Thyroid gland (tissue), 4 donors: ENCODE measurements around the gene SSR2. TPM values are rescaled to one million over a fixed set of nuclear protein-coding genes. Genes with fewer than 3 reads are reported as not detected.

Experiments used
- DNase-seq, 2 donors: peaks; one replicate each; pipeline ENCODE4 v3.0.0-alpha.2; 2019
- H3K27ac ChIP-seq, 3 donors: fragments of 200-600 bp; sonication (generic); 1 replicate in 2 of 3; 2 replicates in 1 of 3; pipeline ENCODE4 v1.5.1; 2016 to 2019; ENCODE audit warnings: mild to moderate bottlenecking in 1 of 3, moderate library complexity in 1 of 3
- H3K27me3 ChIP-seq: fragments of 200-600 bp; sonication (generic); one replicate; pipeline ENCODE4 v1.5.1; 2019
- H3K36me3 ChIP-seq, 2 donors: fragments of 200-600 bp; sonication (generic); one replicate each; pipeline ENCODE4 v1.5.1; 2016 to 2019
- H3K4me1 ChIP-seq, 2 donors: fragments of 200-600 bp; sonication (generic); one replicate each; pipeline ENCODE4 v1.5.1; 2017 to 2019
- H3K4me3 ChIP-seq, 3 donors: fragments of 200-600 bp; sonication (generic); replicated peaks in 1 of 3; 1 replicate in 2 of 3; 2 replicates in 1 of 3; pipeline ENCODE4 v1.5.1; 2016; ENCODE audit warnings: mild to moderate bottlenecking in 1 of 3
- H3K9me3 ChIP-seq: fragments of 200-600 bp; sonication (generic); one replicate; pipeline ENCODE4 v1.5.1; 2017
- CTCF ChIP-seq, 6 experiments: fragments of 200-600 bp in 3 of 6; fragments of 450-650 bp in 3 of 6; sonication (generic) in 3 of 6; IDR thresholded peaks; one replicate each; pipeline ENCODE4 v1.5.1; 2016 to 2019; ENCODE audit warnings: antibody characterized with exemption in 6 of 6, mild to moderate bottlenecking in 2 of 6, inconsistent platforms in 1 of 6, moderate library complexity in 1 of 6
- POLR2A ChIP-seq, 2 donors: fragments of 450-650 bp; IDR thresholded peaks; one replicate each; pipeline ENCODE4 v1.6.1; 2017; ENCODE audit warnings: antibody characterized with exemption in 2 of 2, mild to moderate bottlenecking in 2 of 2, moderate library complexity in 1 of 2
- WGBS, 2 donors: methylation state at CpG; one replicate each; pipeline ENCODE4 v1.1.5; 2017; 5-methylcytosine and 5-hydroxymethylcytosine counted together
- intact Hi-C: fragments of 100-400 bp; cut with DNase I; formaldehyde crosslinking; loops from one replicate; pipeline ENCODE4 v1.15.1; 2023
- total RNA-seq, 4 donors: library from RNA; depleted of rRNA; stranded (reverse); fragments of >200 nt; gene quantifications; one replicate each; pipeline ENCODE4 v1.2.3, GENCODE V29; 2016

The SSR2 gene
- total RNA-seq, 4 donors from 2014 or later: 78.6 to 193 (median 130) TPM

- intact Hi-C loops: no loop called here
- peaks cover 82 to 92% of the 10 kb centered on the region in 2 donors for H3K36me3 ChIP-seq
- 53 to 62% methylated on average over 3 of the region's 3 CpGs for WGBS, 2 donors
Observed at GRCh38 chr1:155960081-155960745, 60.5 kb downstream of the SSR2 start.

More at GRCh38 chr1:155960081-155960745, 60.5 kb downstream of the SSR2 start:
- peak in 1 of 2 donors; percentile 34 for DNase-seq
- no peak for TF ChIP-seq CTCF (IDR thresholded peaks at IDR 0.05)
- no peak for TF ChIP-seq POLR2A (IDR thresholded peaks at IDR 0.05)
- Histone ChIP-seq H3K4me3 (no peak overlapping the region), H3K4me1 (peaks cover 3 to 32% of the 10 kb centered on the region in 2 donors), H3K9me3 (no peaks in the 10 kb centered on the region), H3K27me3 (no peaks in the 10 kb centered on the region), H3K27ac (peak overlapping the region; percentile 53 to 65 (median 54))

Other genes starting within 250 kb of the SSR2 start
- gene GON4L, start 163.7 kb downstream of the SSR2 start, total RNA-seq: 10 to 100 TPM; 32.3 to 64.9 (median 43.6) TPM
- 1 to 10 TPM; 3.3 to 9.1 (median 3.6) TPM for gene SYT11, start 161.4 kb downstream of the SSR2 start, total RNA-seq
- gene RIT1, start 109.6 kb downstream of the SSR2 start, total RNA-seq: 10 to 100 TPM; 19.5 to 32.6 (median 27.4) TPM
- gene KHDC4, start 86.5 kb downstream of the SSR2 start, total RNA-seq: 100 to 1,000 TPM in 1 of 4 donors, 10 to 100 TPM in 3; 58.5 to 114 (median 60.6) TPM
- not detected for gene RXFP4, start 79.3 kb downstream of the SSR2 start, total RNA-seq
- 10 to 100 TPM; 47.4 to 80.1 (median 66.6) TPM for gene ARHGEF2, start 42.4 kb downstream of the SSR2 start, total RNA-seq
- 10 to 100 TPM; 10.8 to 18.8 (median 16.9) TPM for gene UBQLN4, start 32.8 kb upstream of the SSR2 start, total RNA-seq
- gene LAMTOR2, start 33.8 kb upstream of the SSR2 start, total RNA-seq: 10 to 100 TPM; 14.7 to 76.8 (median 41.1) TPM
- 10 to 100 TPM; 65.9 to 88.0 (median 74.1) TPM for gene RAB25, start 40.2 kb upstream of the SSR2 start, total RNA-seq
- gene MEX3A, start 61.5 kb upstream of the SSR2 start, total RNA-seq: 1 to 10 TPM in 1 of 4 donors, under 1 TPM in 3; 0.17 to 1.8 (median 0.33) TPM
- gene LMNA, start 93.8 kb upstream of the SSR2 start, total RNA-seq: 100 to 1,000 TPM; 235 to 412 (median 327) TPM
- gene SEMA4A, start 132.6 kb upstream of the SSR2 start, total RNA-seq: 10 to 100 TPM; 21.5 to 50.8 (median 37.5) TPM
- 10 to 100 TPM; 14.5 to 19.7 (median 17.7) TPM for gene SLC25A44, start 173.2 kb upstream of the SSR2 start, total RNA-seq
- 100 to 1,000 TPM in 3 of 4 donors, 10 to 100 TPM in 1; 73.6 to 121 (median 107) TPM for gene PMF1, start 192.1 kb upstream of the SSR2 start, total RNA-seq
- gene BGLAP, start 221.2 kb upstream of the SSR2 start, total RNA-seq: 1 to 10 TPM in 3 of 4 donors, not detected in 1; 1.0 to 4.4 (median 1.3) TPM
- 1 to 10 TPM in 2 of 4 donors, under 1 TPM in 2; 0.63 to 2.3 (median 1.3) TPM for gene PAQR6, start 227.1 kb upstream of the SSR2 start, total RNA-seq